Smooth muscle cell of bladder (primary cell): ENCODE data around the gene PAIP1. TPM values are rescaled to one million over a fixed set of nuclear protein-coding genes. Genes with fewer than 3 reads are reported as not detected.

ENCODE experiments used
- total RNA-seq: library from RNA; depleted of rRNA; stranded (reverse); fragments of >200 nt; gene quantifications from 2 replicates; pipeline ENCODE4 v1.2.3, GENCODE V29; 2014

The PAIP1 gene, protein sequence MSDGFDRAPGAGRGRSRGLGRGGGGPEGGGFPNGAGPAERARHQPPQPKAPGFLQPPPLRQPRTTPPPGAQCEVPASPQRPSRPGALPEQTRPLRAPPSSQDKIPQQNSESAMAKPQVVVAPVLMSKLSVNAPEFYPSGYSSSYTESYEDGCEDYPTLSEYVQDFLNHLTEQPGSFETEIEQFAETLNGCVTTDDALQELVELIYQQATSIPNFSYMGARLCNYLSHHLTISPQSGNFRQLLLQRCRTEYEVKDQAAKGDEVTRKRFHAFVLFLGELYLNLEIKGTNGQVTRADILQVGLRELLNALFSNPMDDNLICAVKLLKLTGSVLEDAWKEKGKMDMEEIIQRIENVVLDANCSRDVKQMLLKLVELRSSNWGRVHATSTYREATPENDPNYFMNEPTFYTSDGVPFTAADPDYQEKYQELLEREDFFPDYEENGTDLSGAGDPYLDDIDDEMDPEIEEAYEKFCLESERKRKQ
- total RNA-seq, result 76.5 and 77.4 TPM in 2 replicates

DNA sequence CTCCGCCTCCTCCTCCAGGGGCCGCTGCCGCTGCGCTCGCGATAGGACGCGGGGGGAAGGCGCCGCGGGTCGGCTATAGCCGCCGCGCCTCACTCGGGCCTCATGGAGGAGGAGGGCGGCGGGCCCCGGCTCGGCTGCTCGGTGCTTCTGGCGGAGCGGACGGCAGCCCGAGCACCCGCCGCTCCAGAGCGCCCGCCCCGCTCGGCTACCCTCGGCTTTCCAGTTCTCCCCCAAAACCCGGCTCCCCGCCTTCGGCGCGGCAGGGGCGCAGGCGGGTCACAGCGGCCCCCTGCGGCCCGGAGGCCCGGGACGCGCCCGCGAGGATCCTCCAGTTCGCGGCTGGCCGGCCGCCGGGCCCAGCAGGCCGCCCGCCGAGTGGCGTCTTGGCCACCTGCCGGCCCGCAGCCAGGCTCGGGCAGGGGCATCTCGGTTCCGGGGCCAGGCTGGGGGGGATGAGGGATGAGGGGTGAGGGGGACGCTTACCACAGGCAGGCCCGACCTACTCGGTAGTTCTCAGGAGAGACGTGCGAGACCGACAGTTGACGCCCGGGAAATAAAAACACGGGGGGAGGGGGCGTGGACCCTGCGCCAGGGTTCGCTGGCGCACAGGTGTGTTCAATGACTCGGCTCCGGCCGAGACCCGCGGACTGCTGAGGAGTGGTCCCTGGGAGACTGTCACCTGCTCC lies at the start of gene PAIP1:
Gene PAIP1 (minus strand): TSS at position 221 of the 686 bp plus-strand sequence. CDS start 231 bp downstream, outside the sequence.

DNA sequence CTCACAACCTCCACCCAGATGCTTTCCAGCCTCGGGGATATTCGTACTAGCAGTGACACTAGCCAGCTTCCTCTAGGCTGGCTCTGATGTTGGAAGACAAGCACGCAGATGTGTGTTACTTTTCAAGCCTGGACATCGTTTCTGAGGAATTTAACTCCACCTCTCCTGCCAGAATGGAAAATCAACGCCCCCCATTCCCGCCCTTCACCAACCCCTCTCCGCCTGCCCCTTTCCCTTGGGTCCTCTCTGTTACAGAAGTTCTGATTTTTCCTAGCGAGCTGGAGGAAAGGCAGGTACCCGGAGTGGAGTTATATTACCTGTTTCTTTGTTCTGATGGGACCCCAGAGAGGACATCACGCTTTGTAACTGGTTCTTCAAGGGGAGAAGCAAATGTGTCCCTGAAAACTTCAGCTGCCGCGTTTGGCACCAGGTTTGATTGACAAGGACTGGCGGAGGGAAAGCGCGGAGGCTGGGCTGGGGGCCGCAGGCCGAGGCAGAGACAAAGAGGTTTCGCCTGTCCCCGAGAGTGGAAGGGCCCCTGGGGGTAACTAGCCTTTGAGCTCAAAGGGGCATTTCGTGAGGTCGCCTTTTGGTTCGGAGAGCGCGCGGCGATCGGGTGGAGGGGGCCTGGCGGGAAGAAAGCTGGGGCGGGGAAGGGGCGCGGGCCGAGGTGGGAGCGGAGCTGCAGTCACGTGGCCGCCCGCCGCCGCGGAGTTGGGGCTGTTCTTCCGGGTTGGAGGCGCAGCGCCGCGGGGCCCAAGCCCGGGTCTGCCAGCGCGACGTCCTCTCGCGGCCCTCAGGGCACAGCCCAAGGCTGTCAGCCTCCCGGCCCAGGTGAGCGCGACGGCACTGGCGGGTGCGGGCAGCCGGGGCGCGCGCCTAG lies 45.8 kb upstream of the PAIP1 start, which contains the start of gene NNT:
Gene NNT (plus strand): TSS at position 720 of the 883 bp plus-strand sequence. CDS start 6,016 bp downstream, outside the sequence.

DNA sequence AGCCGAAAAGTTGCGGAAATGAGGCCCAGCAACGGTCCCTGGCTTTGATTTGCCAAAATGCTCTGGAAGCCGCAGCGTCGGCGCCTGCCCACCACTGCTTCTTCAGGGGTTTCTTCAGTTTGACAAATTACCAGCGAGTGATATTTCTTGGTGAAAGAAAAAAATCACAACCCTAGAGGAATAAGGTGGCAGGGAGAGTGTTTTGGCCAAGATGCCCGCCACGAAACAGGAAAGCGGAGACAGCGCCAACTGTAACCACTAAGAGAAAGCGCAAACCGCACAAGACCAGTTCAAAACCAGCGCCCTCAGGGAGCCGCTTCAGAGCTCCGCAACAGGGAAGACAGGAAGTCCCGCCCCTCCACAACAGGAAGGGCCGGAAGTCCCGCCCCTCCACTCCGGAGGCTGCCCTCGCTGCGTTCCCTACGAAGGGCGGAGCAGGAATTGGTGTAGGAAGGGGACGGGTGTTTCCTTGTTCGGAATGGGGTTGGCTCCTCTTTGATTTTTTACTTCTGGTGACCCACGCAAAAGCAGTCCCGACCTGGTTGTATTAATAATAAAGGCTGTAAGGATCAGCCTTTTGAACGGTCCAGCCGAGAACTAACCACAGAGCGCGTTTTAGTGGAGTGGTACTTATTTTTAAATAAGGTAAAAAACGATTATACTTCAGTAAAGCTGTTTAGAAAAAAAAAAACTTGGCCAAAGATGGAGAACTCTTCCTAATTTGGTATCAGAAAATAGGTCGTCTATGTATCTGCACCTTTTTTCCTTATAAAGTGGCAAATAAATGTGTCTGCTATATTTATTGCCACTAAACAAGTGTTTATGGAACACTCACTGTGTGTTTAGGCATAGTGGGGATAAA lies 41.8 kb downstream of the PAIP1 start, which contains the start of gene C5orf34:
Gene C5orf34 (minus strand): TSS at position 333 of the 862 bp plus-strand sequence. CDS start 5,809 bp downstream, outside the sequence.

DNA sequence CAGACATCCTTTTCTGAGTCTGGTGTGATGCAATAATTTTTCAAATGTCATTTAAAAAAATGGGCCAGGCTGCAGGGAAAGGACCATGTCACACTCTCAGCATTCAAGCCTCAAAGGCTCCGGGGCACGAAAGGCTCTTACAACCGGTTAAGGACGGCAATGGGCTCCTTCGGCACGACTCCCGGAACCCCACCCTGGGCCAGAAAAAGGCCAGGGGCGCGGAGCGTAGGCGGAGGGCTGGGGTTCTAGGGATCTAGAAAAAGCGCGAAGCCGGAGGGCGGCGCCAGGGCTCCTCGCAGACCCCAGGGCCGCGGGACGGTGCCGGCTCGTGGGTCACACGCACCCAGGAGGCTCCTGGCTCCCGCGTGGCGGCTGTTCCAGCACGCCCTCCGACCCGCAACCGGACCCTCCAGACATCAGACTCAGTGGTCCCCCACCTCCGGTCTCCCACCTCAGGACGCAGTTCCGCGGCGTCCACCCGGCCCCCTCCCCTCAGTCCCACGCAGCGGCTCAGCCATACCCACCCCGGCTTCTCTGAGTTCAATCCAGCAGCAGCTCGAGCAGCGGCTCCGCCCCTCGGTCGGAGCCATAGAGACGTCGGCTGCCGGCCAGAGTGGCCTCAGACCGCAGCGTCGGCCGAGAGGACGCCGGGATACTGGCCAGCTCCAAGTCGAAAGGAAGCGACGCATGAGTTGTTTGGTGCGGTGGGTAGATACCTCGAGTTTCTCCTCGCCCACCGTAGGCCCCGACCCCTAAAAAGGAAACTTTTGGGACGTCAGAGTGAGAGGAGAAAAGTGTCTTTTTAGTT lies 73.4 kb downstream of the PAIP1 start, which contains the start of gene TMEM267:
Gene TMEM267 (minus strand): TSS at position 568 of the 808 bp plus-strand sequence. CDS start 29,896 bp downstream, outside the sequence.

Other genes with a start within 250 kb of the PAIP1 start
- gene HMGCS1, start 243.7 kb downstream of the PAIP1 start, total RNA-seq, result 105 and 139 TPM in 2 replicates
- 0.43 and 1.5 TPM in 2 replicates for gene CCL28, start 144.7 kb downstream of the PAIP1 start, total RNA-seq
- gene TMEM267, start 73.2 kb downstream of the PAIP1 start, total RNA-seq, result 15.4 and 19.3 TPM in 2 replicates
- gene C5orf34, start 41.9 kb downstream of the PAIP1 start, total RNA-seq, result 1.4 TPM in 2 replicates
- 81.3 and 94.2 TPM in 2 replicates for gene NNT, start 46.1 kb upstream of the PAIP1 start, total RNA-seq